SIG-M5 (cell line): Measurements from ENCODE around the gene EIF3C.
"Not testable (repeated sequence)": the region's sequence is repeated elsewhere in the genome, so short reads cannot be mapped to it uniquely, and the experiment has no call there.

Experiments used
- DNase-seq: peaks from one replicate; lab custom pipeline; 2025; lab: John Stamatoyannopoulos, UW

The EIF3C gene

GRCh38 chr16:28711220-28712083, at the start of gene EIF3C:
EIF3C (plus strand) TSS chr16:28711464; CDS start chr16:28711687, 223 bp downstream.
- DNase-seq = not testable (repeated sequence)

- DNase-seq = not testable (repeated sequence)
These were observed 45.0 kb upstream of the EIF3C start for GRCh38 chr16:28666264-28666663.

GRCh38 chr16:28667480-28667879, 43.8 kb upstream of the EIF3C start:
- not testable (repeated sequence) for DNase-seq

- DNase-seq = not testable (repeated sequence)
These were observed 43.1 kb upstream of the EIF3C start for GRCh38 chr16:28668199-28668598.

GRCh38 chr16:28688327-28688952, 22.8 kb upstream of the EIF3C start:
- DNase-seq = not testable (repeated sequence)

- not testable (repeated sequence) for DNase-seq
These were observed 21.8 kb upstream of the EIF3C start for GRCh38 chr16:28689425-28689824.

GRCh38 chr16:28691722-28692121, 19.5 kb upstream of the EIF3C start:
- DNase-seq = not testable (repeated sequence)

GRCh38 chr16:28693257-28693950, 17.9 kb upstream of the EIF3C start:
- not testable (repeated sequence) for DNase-seq

GRCh38 chr16:28699792-28700191, 11.5 kb upstream of the EIF3C start:
- DNase-seq = not testable (repeated sequence)

GRCh38 chr16:28700349-28700748, 10.9 kb upstream of the EIF3C start:
- not testable (repeated sequence) for DNase-seq

- DNase-seq = not testable (repeated sequence)
These were observed 9.9 kb upstream of the EIF3C start for GRCh38 chr16:28701384-28701783.

GRCh38 chr16:28704246-28704645, 7.0 kb upstream of the EIF3C start:
- not testable (repeated sequence) for DNase-seq

- not testable (repeated sequence) for DNase-seq
These were observed 11.8 kb downstream of the EIF3C start for GRCh38 chr16:28722852-28723650.

GRCh38 chr16:28731253-28731652, 20.0 kb downstream of the EIF3C start:
- not testable (repeated sequence) for DNase-seq

- DNase-seq = not testable (repeated sequence)
These were observed 21.3 kb downstream of the EIF3C start for GRCh38 chr16:28732455-28733124.

GRCh38 chr16:28739787-28740186, 28.5 kb downstream of the EIF3C start:
- DNase-seq = not testable (repeated sequence)

- DNase-seq = not testable (repeated sequence)
These were observed 29.4 kb downstream of the EIF3C start for GRCh38 chr16:28740631-28741030.

GRCh38 chr16:28741295-28741694, 30.0 kb downstream of the EIF3C start:
- not testable (repeated sequence) for DNase-seq

- not testable (repeated sequence) for DNase-seq
These were observed 35.5 kb downstream of the EIF3C start for GRCh38 chr16:28746618-28747350.

GRCh38 chr16:28749997-28750465, 38.8 kb downstream of the EIF3C start:
- DNase-seq = not testable (repeated sequence)
